Ascending aorta (tissue), 2 donors: ENCODE measurements around the gene OR2C1. TPM values are rescaled to one million over a fixed set of nuclear protein-coding genes. Genes with fewer than 3 reads are reported as not detected.
A peak's percentile ranks its signal among the peaks of the same experiment; 100 is the strongest.

Source experiments
- DNase-seq, 2 donors: peaks; one replicate each; pipeline ENCODE4 v3.0.0-alpha.2; 2019; ENCODE audit warnings: low spot score in 2 of 2
- H3K27ac ChIP-seq, 2 donors: fragments of 200-600 bp; sonication (generic); one replicate each; pipeline ENCODE4 v1.5.1; 2016 to 2017; ENCODE audit warnings: mild to moderate bottlenecking in 1 of 2
- H3K27me3 ChIP-seq: fragments of 200-600 bp; sonication (generic); one replicate; pipeline ENCODE4 v1.5.1; 2017
- H3K36me3 ChIP-seq, 2 donors: fragments of 200-600 bp; sonication (generic); one replicate each; pipeline ENCODE4 v1.5.1; 2016
- H3K4me1 ChIP-seq, 2 donors: fragments of 200-600 bp; sonication (generic); one replicate each; pipeline ENCODE4 v1.5.1; 2016 to 2017; ENCODE audit warnings: mild to moderate bottlenecking in 1 of 2
- H3K4me3 ChIP-seq, 2 donors: fragments of 200-600 bp; sonication (generic); one replicate each; pipeline ENCODE4 v1.5.1; 2016 to 2017; ENCODE audit warnings: mild to moderate bottlenecking in 1 of 2
- H3K9me3 ChIP-seq, 2 donors: fragments of 200-600 bp; sonication (generic); one replicate each; pipeline ENCODE4 v1.5.1; 2016
- CTCF ChIP-seq, 3 experiments: fragments of 200-600 bp in 2 of 3; fragments of 450-650 bp in 1 of 3; sonication (generic) in 2 of 3; IDR thresholded peaks; one replicate each; pipeline ENCODE4 v1.5.1; 2016 to 2019; ENCODE audit warnings: antibody characterized with exemption in 3 of 3, mild to moderate bottlenecking in 1 of 3, moderate library complexity in 1 of 3
- intact Hi-C: fragments of 100-400 bp; cut with DNase I; formaldehyde crosslinking; loops from one replicate; pipeline ENCODE4 v1.15.1; 2023
- total RNA-seq: library from RNA; depleted of rRNA; stranded (reverse); fragments of >200 nt; gene quantifications from one replicate; pipeline ENCODE4 v1.1.0, GENCODE V29; 2016

OR2C1 gene
- not detected for total RNA-seq

DNA sequence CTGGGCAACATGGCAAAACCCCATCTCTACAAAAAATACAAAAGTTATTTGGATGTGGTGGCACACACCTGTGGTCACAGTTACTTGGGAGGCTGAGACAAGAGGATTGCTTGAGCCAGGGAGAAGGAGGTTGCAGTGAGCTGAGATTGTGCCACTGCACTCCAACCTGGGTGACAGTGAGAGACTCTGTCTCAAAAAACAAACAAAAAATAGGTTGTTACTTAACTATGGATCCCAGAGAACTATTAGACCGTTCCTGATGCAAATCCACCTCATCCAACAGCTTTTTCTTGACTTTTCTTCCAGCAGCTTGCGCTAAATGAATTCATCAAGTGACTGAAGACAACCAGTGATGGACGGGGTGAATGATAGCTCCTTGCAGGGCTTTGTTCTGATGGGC lies at the start of gene OR2C1:
TSS of gene OR2C1 (plus strand) at position 301 of the 400 bp plus-strand sequence. CDS start at position 353, 52 bp downstream.
- DNase-seq, result no peak
- Histone ChIP-seq H3K4me3 (no peak within 1 kb of the TSS), H3K27me3 (no peaks in the 10 kb centered on the region), H3K36me3 (no peaks in the 10 kb centered on the region), H3K4me1 (no peaks in the 10 kb centered on the region), H3K9me3 (no peaks in the 10 kb centered on the region), H3K27ac (no peak within 1 kb of the TSS)
- TF ChIP-seq CTCF (IDR thresholded peaks at IDR 0.05), result no peak
- intact Hi-C loops, result no loop called here

- Histone ChIP-seq H3K27ac (peak overlapping the region; percentile 93), H3K27me3 (no peaks in the 10 kb centered on the region), H3K4me3 (peak overlapping the region; percentile 67 to 88), H3K9me3 (peaks cover 26 to 82% of the 10 kb centered on the region in 2 donors), H3K4me1 (peaks cover 0 to 7% of the 10 kb centered on the region in 2 donors), H3K36me3 (peaks cover 11 to 52% of the 10 kb centered on the region in 2 donors)
- no peak for TF ChIP-seq CTCF (IDR thresholded peaks at IDR 0.05)
- no peak for DNase-seq
- intact Hi-C loops, result loop anchor here (5.0 kb wide), 2 partner anchors 151 to 196 kb away; partner anchors contain the start of gene CLUAP1
These were observed 49.6 kb upstream of the OR2C1 start for GRCh38 chr16:3306078-3306477.

- Histone ChIP-seq H3K27ac (no peak overlapping the region), H3K36me3 (peaks cover 34 to 91% of the 10 kb centered on the region in 2 donors), H3K4me3 (no peak overlapping the region), H3K27me3 (no peaks in the 10 kb centered on the region), H3K4me1 (peaks cover 0 to 2% of the 10 kb centered on the region in 2 donors), H3K9me3 (peaks cover 49 to 100% of the 10 kb centered on the region in 2 donors)
- TF ChIP-seq CTCF (IDR thresholded peaks at IDR 0.05), result no peak
- DNase-seq, result no peak
- intact Hi-C loops, result no loop called here
These were observed 44.2 kb upstream of the OR2C1 start for GRCh38 chr16:3311496-3311895.

DNA sequence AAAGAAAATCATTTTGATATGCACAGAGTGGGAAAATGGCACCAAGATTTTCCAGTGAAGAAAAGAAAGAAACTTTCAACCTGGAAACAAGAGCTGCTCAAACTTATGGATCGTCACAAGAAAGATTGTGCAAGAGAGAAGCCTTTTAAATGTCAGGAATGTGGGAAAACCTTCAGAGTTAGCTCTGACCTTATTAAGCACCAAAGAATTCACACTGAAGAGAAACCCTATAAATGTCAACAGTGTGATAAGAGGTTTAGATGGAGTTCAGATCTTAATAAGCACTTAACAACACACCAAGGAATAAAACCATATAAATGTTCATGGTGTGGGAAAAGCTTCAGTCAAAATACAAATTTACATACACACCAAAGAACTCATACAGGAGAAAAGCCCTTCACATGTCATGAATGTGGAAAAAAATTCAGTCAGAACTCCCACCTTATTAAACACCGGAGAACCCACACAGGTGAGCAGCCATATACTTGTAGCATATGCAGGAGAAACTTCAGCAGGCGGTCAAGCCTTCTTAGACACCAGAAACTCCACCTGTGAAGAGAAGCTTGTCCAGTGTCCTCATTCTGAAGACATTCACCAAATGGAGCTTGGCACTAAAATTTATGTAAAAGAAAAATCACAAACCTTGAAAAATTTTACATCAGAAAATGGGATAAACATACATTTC lies 38.2 kb upstream of the OR2C1 start:
- Histone ChIP-seq H3K4me3 (no peak overlapping the region), H3K27me3 (no peaks in the 10 kb centered on the region), H3K27ac (no peak overlapping the region), H3K4me1 (no peaks in the 10 kb centered on the region), H3K36me3 (peaks cover 39 to 71% of the 10 kb centered on the region in 2 donors), H3K9me3 (peaks cover 93 to 100% of the 10 kb centered on the region in 2 donors)
- intact Hi-C loops, result no loop called here
- no peak for TF ChIP-seq CTCF (IDR thresholded peaks at IDR 0.05)
- no peak for DNase-seq

DNA sequence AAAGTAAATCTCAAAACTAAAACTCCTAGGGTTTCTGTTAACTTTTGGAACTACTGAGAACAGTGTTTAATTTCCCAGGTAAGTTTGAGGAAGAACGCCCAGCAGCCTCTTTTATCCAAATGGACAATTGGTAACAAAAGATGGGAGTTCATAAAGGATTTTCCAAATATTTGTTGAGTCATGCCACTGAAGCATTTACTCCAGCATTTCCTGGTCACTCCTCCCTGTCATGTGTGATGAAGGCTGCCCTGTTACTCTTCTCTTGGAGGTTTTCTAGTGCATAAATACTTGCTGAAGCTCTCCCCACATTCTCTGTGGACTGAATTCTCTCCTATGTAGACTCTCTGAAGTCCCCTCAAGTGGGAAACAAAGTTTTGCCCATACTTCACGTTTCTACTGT lies 33.9 kb upstream of the OR2C1 start:
- H3K4me1 ChIP-seq, result no peaks in the 10 kb centered on the region
- intact Hi-C loops, result no loop called here
- no peak overlapping the region for H3K4me3 ChIP-seq
- H3K27me3 ChIP-seq, result no peaks in the 10 kb centered on the region
- DNase-seq, result no peak
- no peak for TF ChIP-seq CTCF (IDR thresholded peaks at IDR 0.05)
- peaks cover 12 to 28% of the 10 kb centered on the region in 2 donors for H3K36me3 ChIP-seq
- H3K27ac ChIP-seq, result no peak overlapping the region
- peaks cover 71 to 84% of the 10 kb centered on the region in 2 donors for H3K9me3 ChIP-seq
